Right renal cortex interstitium (tissue), 3 donors: ENCODE measurements around the gene ERGIC2. TPM values are rescaled to one million over a fixed set of nuclear protein-coding genes. Genes with fewer than 3 reads are reported as not detected.
"Not testable (repeated sequence)": the region's sequence is repeated elsewhere in the genome, so short reads cannot be mapped to it uniquely, and the experiment has no call there.

Experiments
- DNase-seq, 3 donors: peaks; one replicate each; pipeline ENCODE4 v3.0.0-alpha.2; 2013; ENCODE audit warnings: low read depth in 3 of 3, low spot score in 2 of 3
- polyA plus RNA-seq, 3 donors: library from polyadenylated mRNA; unstranded; fragments of 120-200 nt; gene quantifications; one replicate each; pipeline ENCODE4 v1.2.1, GENCODE V29; 2013; ENCODE audit not compliant: insufficient read length in 3 of 3

ERGIC2 gene
- polyA plus RNA-seq, 3 donors, result 103 to 117 (median 109) TPM

DNA sequence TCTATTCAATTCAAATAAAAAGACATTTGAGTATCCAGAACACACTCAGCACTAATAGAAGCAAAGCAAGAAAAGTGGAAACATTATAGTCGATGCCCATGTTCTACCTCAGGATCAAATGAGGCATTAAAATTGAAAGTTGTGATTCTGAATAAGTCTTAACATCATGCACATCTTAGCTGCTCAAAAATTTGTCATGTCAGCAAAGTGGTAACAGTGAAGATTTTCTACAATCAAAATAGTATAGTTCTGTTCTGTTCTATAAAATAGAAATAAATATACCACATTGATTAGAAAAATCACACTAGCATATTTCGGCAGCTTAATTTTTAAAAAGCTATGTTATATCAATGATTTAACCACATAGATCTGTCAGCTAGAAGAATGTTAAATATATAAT lies 74.7 kb downstream of the ERGIC2 start:
- DNase-seq, result no peak

DNA sequence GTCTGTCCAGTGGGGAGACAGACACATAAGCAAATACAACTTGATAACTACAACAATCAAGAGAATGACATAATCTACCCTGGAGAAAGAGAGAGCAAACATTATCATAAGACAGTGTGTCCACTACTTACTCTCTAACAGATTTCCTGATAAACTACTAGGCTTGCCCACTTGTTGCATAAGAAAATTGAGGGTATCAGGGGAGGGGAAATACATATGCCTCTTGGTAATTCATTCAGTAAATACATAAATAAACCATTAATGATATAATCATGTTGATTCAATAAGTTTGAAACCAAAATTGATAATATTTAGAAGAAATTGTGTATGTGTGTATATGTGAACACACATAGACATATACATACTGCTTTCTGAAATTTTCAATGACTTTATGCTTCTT lies 76.6 kb downstream of the ERGIC2 start:
- no peak for DNase-seq

DNA sequence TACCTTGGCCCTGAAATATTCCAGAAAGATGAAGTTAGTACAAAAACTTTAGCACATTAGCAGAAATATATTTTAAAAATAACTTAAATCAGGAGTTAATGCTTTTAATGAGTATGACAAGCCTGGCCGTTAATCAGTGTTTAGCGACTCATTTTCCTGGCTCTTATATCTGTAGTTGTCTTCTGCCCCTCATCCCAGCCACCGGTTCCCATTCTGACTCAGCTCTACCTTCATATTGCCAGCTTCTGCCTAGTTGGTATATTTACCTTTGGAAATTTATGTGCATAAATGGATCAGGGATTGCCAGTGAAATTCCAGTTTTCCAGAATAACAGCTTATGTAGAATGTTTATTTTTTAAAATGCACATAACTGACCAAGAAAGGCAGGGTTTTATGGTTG lies 79.9 kb downstream of the ERGIC2 start:
- no peak for DNase-seq

- no peak for DNase-seq
Measured at GRCh38 chr12:29299633-29300032, 81.3 kb downstream of the ERGIC2 start.

GRCh38 chr12:29291226-29291625 lies 89.7 kb downstream of the ERGIC2 start:
- peak in 1 of 3 donors; percentile 23 for DNase-seq

DNA sequence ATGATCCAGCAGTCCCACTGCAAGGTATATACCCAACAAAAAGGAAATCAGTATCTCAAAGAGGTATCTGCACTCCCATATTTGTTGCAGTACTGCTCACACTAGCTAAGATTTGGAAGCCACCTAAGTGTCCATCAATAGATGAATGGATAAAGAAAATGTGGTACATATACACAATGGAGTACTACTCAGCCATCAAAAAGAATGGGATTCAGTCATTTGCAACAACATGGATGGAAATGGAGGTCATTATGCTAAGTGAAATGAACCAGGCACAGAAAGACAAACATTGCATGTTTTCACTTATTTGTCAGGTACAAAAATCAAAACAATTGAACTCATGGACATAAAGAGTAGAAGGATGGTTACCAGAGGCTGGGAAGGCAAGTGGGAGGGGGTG lies 90.5 kb downstream of the ERGIC2 start:
- not testable (repeated sequence) for DNase-seq

DNA sequence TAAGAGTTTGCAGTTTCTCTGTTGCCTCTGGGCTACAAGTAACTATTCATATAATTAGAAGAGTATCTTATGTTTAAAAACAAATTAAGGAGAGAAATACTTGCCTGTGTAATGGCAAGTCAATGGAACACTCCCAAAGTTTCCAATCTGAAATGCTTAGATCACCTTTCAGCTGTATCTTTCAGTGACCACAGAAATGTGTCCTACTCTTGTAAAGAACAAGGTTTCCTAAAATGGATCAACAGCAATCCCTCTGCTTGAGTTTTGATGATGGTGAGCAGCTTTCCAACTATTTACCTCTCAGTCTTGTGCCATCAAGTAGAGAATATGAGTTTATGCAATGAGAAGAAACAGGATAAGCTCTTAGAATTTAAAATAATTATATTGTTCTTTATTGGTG lies 92.9 kb downstream of the ERGIC2 start:
- no peak for DNase-seq

DNA sequence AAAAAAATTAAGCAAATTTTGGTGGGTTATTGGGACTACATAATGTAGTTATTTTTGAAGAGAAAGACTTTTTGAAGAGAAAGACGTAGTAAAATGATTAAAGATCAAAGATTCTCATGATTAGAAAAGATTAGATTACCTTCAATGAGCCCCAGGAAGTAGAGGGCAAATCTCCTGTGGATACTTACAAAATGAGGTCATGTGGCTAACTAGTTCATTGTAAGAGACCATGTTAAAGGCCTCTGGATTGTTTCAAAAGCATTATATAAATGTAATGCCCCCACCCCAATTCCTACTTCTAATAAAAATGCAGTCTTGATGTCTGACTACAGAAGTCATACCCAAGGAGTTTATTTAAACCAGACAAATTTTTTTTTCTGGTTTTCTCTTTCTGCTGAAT lies 93.3 kb downstream of the ERGIC2 start:
- no peak for DNase-seq

Other genes with a start within 250 kb of the ERGIC2 start
- 10 to 100 TPM; 37.8 to 43.7 (median 40.9) TPM for gene FAR2, start 231.9 kb downstream of the ERGIC2 start, polyA plus RNA-seq
- gene OVCH1, start 116.5 kb upstream of the ERGIC2 start, polyA plus RNA-seq, result under 1 TPM; 0.15 to 0.23 (median 0.18) TPM